GM06990 (cell line): Measurements from ENCODE around the gene SEBOX.

Source experiments
- DNase-seq: peaks from one replicate; pipeline ENCODE4 v3.0.0-alpha.2; 2011; ENCODE audit not compliant: insufficient read length; ENCODE audit errors: extremely low read depth
- H3K27me3 ChIP-seq: replicated peaks from 2 replicates; pipeline ENCODE4 v1.6.0; 2011; ENCODE audit warnings: low read length; ENCODE audit not compliant: control insufficient read depth, insufficient read depth
- H3K36me3 ChIP-seq: 2 replicates; pipeline ENCODE4 v1.5.1; 2011; ENCODE audit warnings: low read length; ENCODE audit not compliant: control insufficient read depth, insufficient read depth
- H3K4me3 ChIP-seq: replicated peaks from 2 replicates; pipeline ENCODE4 v1.5.1; 2011; ENCODE audit warnings: low read depth, mild to moderate bottlenecking, control low read depth, low read length
- TF ChIP-seq, protein P1 (sequence below): IDR thresholded peaks from 2 replicates; pipeline ENCODE4 v1.5.1; 2011; ENCODE audit warnings: low read length, control low read depth, mild to moderate bottlenecking, inconsistent platforms; ENCODE audit not compliant: insufficient read depth, poor library complexity, severe bottlenecking

SEBOX gene

DNA sequence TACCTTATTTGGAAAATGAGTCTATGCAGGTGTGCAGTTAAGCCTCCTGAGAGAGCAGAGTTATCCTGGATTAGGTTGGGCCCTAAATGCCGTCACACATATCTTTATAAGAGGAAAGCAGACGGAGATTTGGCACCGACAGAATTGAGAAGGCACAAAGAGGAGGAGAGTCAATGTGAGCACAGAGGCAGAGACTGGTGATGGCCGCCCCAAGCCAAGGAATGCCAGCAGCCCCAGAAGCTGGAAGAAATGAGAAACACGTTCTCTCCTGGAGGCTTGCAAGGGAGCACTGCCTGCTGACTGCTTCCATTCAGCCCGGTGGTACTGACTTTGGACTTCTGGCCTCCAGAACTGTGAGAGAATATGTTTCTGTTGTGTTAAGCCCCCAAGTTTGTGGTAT, 37.8 kb upstream of the SEBOX start:
- Histone ChIP-seq H3K4me3 (no peak overlapping the region), H3K27me3 (no peaks in the 10 kb centered on the region), H3K36me3 (peaks cover 9% of the 10 kb centered on the region)
- no peak for DNase-seq
- TF ChIP-seq, protein P1, sequence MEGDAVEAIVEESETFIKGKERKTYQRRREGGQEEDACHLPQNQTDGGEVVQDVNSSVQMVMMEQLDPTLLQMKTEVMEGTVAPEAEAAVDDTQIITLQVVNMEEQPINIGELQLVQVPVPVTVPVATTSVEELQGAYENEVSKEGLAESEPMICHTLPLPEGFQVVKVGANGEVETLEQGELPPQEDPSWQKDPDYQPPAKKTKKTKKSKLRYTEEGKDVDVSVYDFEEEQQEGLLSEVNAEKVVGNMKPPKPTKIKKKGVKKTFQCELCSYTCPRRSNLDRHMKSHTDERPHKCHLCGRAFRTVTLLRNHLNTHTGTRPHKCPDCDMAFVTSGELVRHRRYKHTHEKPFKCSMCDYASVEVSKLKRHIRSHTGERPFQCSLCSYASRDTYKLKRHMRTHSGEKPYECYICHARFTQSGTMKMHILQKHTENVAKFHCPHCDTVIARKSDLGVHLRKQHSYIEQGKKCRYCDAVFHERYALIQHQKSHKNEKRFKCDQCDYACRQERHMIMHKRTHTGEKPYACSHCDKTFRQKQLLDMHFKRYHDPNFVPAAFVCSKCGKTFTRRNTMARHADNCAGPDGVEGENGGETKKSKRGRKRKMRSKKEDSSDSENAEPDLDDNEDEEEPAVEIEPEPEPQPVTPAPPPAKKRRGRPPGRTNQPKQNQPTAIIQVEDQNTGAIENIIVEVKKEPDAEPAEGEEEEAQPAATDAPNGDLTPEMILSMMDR = no peak

DNA sequence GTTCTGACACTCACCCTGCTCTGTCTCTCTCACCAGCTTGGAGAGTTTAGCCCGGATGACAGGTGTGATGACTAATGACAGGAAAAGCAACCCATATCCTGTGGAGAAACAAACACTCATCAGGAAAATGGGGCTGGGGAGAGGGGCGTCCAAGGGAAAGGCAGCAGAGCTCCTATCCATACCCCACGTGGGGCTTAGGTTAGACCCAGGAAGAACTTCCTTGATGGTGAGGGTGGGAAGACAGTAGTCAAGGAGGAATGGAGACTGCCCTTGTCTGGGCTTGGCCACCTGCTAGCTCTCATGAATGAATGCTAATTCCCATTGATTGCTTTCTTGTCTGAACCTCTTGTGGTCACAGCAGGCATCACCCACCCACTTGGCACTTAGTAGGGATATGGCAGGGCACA, 37.2 kb upstream of the SEBOX start:
- no peak overlapping the region for H3K4me3 ChIP-seq
- H3K27me3 ChIP-seq = no peaks in the 10 kb centered on the region
- DNase-seq = no peak
- TF ChIP-seq, protein P1 = no peak
- peaks cover 10% of the 10 kb centered on the region for H3K36me3 ChIP-seq

GRCh38 chr17:28399808-28400207, 34.8 kb upstream of the SEBOX start:
- H3K36me3 ChIP-seq = peaks cover 19% of the 10 kb centered on the region
- H3K27me3 ChIP-seq = no peaks in the 10 kb centered on the region
- TF ChIP-seq, protein P1 = no peak
- H3K4me3 ChIP-seq = no peak overlapping the region
- no peak for DNase-seq

GRCh38 chr17:28398280-28398981, 33.4 kb upstream of the SEBOX start:
- no peaks in the 10 kb centered on the region for H3K27me3 ChIP-seq
- no peak overlapping the region for H3K4me3 ChIP-seq
- no peak for DNase-seq
- peaks cover 21% of the 10 kb centered on the region for H3K36me3 ChIP-seq
- TF ChIP-seq, protein P1 = no peak

DNA sequence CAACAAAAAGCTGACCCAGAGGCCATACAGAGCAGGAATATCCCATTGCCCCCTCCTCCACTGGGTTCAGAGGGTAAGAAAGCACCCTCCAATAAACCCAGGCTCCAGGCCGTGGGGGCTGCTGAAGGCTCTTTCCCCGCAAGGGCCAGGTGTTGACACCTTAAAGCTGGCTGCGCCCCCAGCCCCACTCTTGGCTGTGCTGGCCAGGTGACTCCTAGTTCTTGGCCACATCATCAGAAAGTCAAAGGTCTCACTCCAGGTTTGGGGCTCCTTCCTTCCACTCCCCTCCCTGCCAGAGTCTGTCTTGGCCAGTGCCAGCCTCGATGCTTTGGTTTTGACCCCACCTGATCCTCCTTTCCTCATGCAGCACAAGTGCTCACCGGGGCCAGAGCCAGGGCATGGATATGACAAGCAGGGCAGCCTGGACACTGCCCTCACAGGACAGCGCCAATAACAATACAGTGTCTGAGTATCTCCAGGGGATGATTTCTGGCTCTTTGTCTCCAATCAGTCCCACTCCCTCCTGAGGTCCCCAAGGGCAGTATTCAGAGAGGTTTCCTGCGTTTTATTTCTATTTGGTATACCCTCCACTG, 32.8 kb upstream of the SEBOX start:
- no peak overlapping the region for H3K4me3 ChIP-seq
- H3K36me3 ChIP-seq = peaks cover 21% of the 10 kb centered on the region
- DNase-seq = no peak
- no peaks in the 10 kb centered on the region for H3K27me3 ChIP-seq
- TF ChIP-seq, protein P1 = no peak
